HG03175 (cell line): ENCODE results near the gene PTEN.
"Not testable (repeated sequence)": the region's sequence is repeated elsewhere in the genome, so short reads cannot be mapped to it uniquely, and the experiment has no call there.

Source experiments
- ATAC-seq: cut with Tn5 transposase; IDR thresholded peaks from one replicate; pipeline ENCODE4 v1.9.1; 2021; ENCODE audit warnings: mild to moderate bottlenecking, moderate library complexity; ENCODE audit not compliant: unreplicated experiment

Gene PTEN

GRCh38 chr10:87844837-87845623 is 18.4 kb upstream of the PTEN start:
- ATAC-seq = no peak

GRCh38 chr10:87845624-87845998 is 17.8 kb upstream of the PTEN start:
- no peak for ATAC-seq

GRCh38 chr10:87846023-87846422 is 17.4 kb upstream of the PTEN start:
- ATAC-seq = no peak

GRCh38 chr10:87846711-87847110 is 16.7 kb upstream of the PTEN start:
- ATAC-seq = not testable (repeated sequence)

GRCh38 chr10:87847550-87847949 is 15.9 kb upstream of the PTEN start:
- ATAC-seq = no peak

- ATAC-seq = no peak
These were observed 14.4 kb upstream of the PTEN start for GRCh38 chr10:87849001-87849400.

GRCh38 chr10:87850742-87851205 is 12.7 kb upstream of the PTEN start:
- no peak for ATAC-seq

GRCh38 chr10:87852089-87852488 is 11.3 kb upstream of the PTEN start:
- no peak for ATAC-seq

GRCh38 chr10:87855247-87855646 is 8.2 kb upstream of the PTEN start:
- not testable (repeated sequence) for ATAC-seq

GRCh38 chr10:87855665-87856064 is 7.8 kb upstream of the PTEN start:
- ATAC-seq = not testable (repeated sequence)

GRCh38 chr10:87860156-87860795 is 3.1 kb upstream of the PTEN start:
- no peak for ATAC-seq

GRCh38 chr10:87860816-87861403 is 2.5 kb upstream of the PTEN start:
- no peak for ATAC-seq

GRCh38 chr10:87861566-87861952 is 1.9 kb upstream of the PTEN start:
- ATAC-seq = no peak

GRCh38 chr10:87861953-87862678 is 1.3 kb upstream of the PTEN start:
- peak; percentile 56 for ATAC-seq

- ATAC-seq = peak; percentile 20
These were observed 759 bp upstream of the PTEN start for GRCh38 chr10:87862679-87863052.

GRCh38 chr10:87863951-87864495 is 598 bp downstream of the PTEN start:
- not testable (repeated sequence) for ATAC-seq

GRCh38 chr10:87864496-87865059 is 1.2 kb downstream of the PTEN start:
- no peak for ATAC-seq

GRCh38 chr10:87865241-87865881 is 1.9 kb downstream of the PTEN start:
- ATAC-seq = no peak

- no peak for ATAC-seq
These were observed 3.1 kb downstream of the PTEN start for GRCh38 chr10:87866412-87866974.

- ATAC-seq = no peak
These were observed 4.0 kb downstream of the PTEN start for GRCh38 chr10:87867453-87867852.
